SK-N-SH treated with all-trans-retinoic acid at 6 μM for 48 hours (cell line): ENCODE measurements around the gene ACSL6.

Experiments used
- ATAC-seq: fragments of 200-7000 bp; cut with Tn5 transposase; 3 replicates; pipeline ENCODE4 v1.9.1; 2020; ENCODE audit warnings: mild to moderate bottlenecking, moderate library complexity
- ARNTL ChIP-seq: fragments of 450-650 bp; formaldehyde crosslinking; IDR thresholded peaks from 2 replicates; pipeline ENCODE4 v1.5.0; 2020; ENCODE audit warnings: low read depth, mild to moderate bottlenecking, moderate library complexity, borderline replicate concordance
- BACH2 ChIP-seq: fragments of 250-450 bp; sonication (Bioruptor Pico); IDR thresholded peaks from 2 replicates; pipeline ENCODE4 v1.9.0; 2021; ENCODE audit warnings: mild to moderate bottlenecking, borderline replicate concordance
- CSDC2 ChIP-seq: fragments of 250-450 bp; sonication (Bioruptor Pico); IDR thresholded peaks from 2 replicates; pipeline ENCODE4 v1.5.0; 2020; ENCODE audit warnings: mild to moderate bottlenecking, moderate library complexity
- ESRRG ChIP-seq: fragments of 250-450 bp; sonication (Bioruptor Pico); IDR thresholded peaks from 2 replicates; pipeline ENCODE4 v1.6.1; 2021; ENCODE audit warnings: mild to moderate bottlenecking
- GLIS3 ChIP-seq: fragments of 250-450 bp; sonication (Bioruptor Pico); IDR thresholded peaks from 2 replicates; pipeline ENCODE4 v1.5.0; 2020; ENCODE audit warnings: mild to moderate bottlenecking, moderate library complexity
- ISL1 ChIP-seq: fragments of 250-450 bp; sonication (Bioruptor Pico); IDR thresholded peaks from 2 replicates; pipeline ENCODE4 v2.1.2; 2022; ENCODE audit warnings: mild to moderate bottlenecking, moderate library complexity
- OSR1 ChIP-seq: fragments of 250-450 bp; sonication (Bioruptor Pico); IDR thresholded peaks from 2 replicates; pipeline ENCODE4 v1.8.0; 2022; ENCODE audit warnings: moderate library complexity, mild to moderate bottlenecking, inconsistent platforms
- PPARA ChIP-seq: fragments of 250-450 bp; sonication (Bioruptor Pico); IDR thresholded peaks from 2 replicates; pipeline ENCODE4 v1.5.0; 2020; ENCODE audit warnings: mild to moderate bottlenecking, borderline replicate concordance
- RARB ChIP-seq: fragments of 250-450 bp; sonication (Bioruptor Pico); IDR thresholded peaks from 2 replicates; pipeline ENCODE4 v1.8.0; 2021; ENCODE audit warnings: mild to moderate bottlenecking, moderate library complexity
- SNAI2 ChIP-seq: fragments of 250-450 bp; sonication (Bioruptor Pico); IDR thresholded peaks from 2 replicates; pipeline ENCODE4 v1.5.0; 2020; ENCODE audit warnings: mild to moderate bottlenecking, moderate library complexity
- TOX ChIP-seq: fragments of 250-450 bp; sonication (Bioruptor Pico); IDR thresholded peaks from 2 replicates; pipeline ENCODE4 v1.8.0; 2021; ENCODE audit warnings: mild to moderate bottlenecking, moderate library complexity, borderline replicate concordance
- ZC3H10 ChIP-seq: fragments of 250-450 bp; sonication (Bioruptor Pico); IDR thresholded peaks from 2 replicates; pipeline ENCODE4 v1.5.1; 2021; ENCODE audit warnings: mild to moderate bottlenecking, moderate library complexity
- ZFP3 ChIP-seq: fragments of 250-450 bp; sonication (Bioruptor Pico); IDR thresholded peaks from 2 replicates; pipeline ENCODE4 v1.5.0; 2020; ENCODE audit warnings: mild to moderate bottlenecking, moderate library complexity
- ZFP30 ChIP-seq: fragments of 450-650 bp; formaldehyde crosslinking; IDR thresholded peaks from 2 replicates; pipeline ENCODE4 v1.5.0; 2022; ENCODE audit warnings: mild to moderate bottlenecking, moderate library complexity
- ZNF70 ChIP-seq: fragments of 450-650 bp; formaldehyde crosslinking; IDR thresholded peaks from 2 replicates; pipeline ENCODE4 v1.5.0; 2020; ENCODE audit warnings: mild to moderate bottlenecking, moderate library complexity
- ZNF8 ChIP-seq: fragments of 450-650 bp; formaldehyde crosslinking; IDR thresholded peaks from 2 replicates; pipeline ENCODE4 v1.5.0; 2020; ENCODE audit warnings: mild to moderate bottlenecking, moderate library complexity
- TF ChIP-seq, protein P1 (sequence below): fragments of 250-450 bp; sonication (Bioruptor Pico); IDR thresholded peaks from 2 replicates; pipeline ENCODE4 v1.5.0; 2020; ENCODE audit warnings: mild to moderate bottlenecking, moderate library complexity
- TF ChIP-seq, protein P2 (sequence below): fragments of 250-450 bp; sonication (Bioruptor Pico); IDR thresholded peaks from 2 replicates; pipeline ENCODE4 v1.5.1; 2020; ENCODE audit warnings: low read depth, mild to moderate bottlenecking, moderate library complexity
- TF ChIP-seq, protein P3 (sequence below): fragments of 250-450 bp; sonication (Bioruptor Pico); IDR thresholded peaks from 2 replicates; pipeline ENCODE4 v1.5.1; 2021; ENCODE audit warnings: mild to moderate bottlenecking, moderate library complexity
- TF ChIP-seq, protein P4 (sequence below): fragments of 250-450 bp; sonication (Bioruptor Pico); IDR thresholded peaks from 2 replicates; pipeline ENCODE4 v1.8.0; 2021; ENCODE audit warnings: low read depth, mild to moderate bottlenecking, moderate library complexity, borderline replicate concordance
- TF ChIP-seq, protein P5 (sequence below): fragments of 250-450 bp; sonication (Bioruptor Pico); IDR thresholded peaks from 2 replicates; pipeline ENCODE4 v1.8.0; 2020; ENCODE audit warnings: mild to moderate bottlenecking, moderate library complexity, borderline replicate concordance

The ACSL6 gene

DNA sequence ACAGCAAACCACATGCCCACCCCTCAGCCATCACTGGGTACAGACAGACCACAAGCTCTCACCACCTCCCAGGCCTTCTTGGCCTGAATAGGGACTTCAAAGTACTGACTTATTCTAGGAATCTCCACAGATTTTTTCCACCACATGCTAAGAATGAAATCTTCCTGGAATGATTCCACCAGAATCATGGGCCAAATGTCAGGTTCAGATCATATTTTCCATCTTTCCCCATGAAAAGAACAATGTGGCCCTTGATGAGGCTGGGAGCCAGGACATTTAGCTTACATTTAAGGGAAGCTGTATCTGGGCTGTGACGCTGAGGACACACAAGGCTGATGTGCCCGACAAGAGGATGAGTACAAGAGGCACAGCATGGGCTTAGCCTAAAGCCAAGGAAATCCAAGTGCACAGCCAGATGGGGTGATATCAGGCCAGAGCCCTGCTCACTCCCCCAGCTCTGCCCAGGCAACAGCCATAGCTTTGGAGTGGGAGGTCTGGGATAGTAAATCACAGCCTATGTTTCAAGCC lies 28.1 kb downstream of the ACSL6 start (continued):
- no peak for TF ChIP-seq ZC3H10 (CRISPR knock-in tag)
- TF ChIP-seq CSDC2 (CRISPR knock-in tag): no peak
- no peak for TF ChIP-seq ARNTL (CRISPR knock-in tag)

DNA sequence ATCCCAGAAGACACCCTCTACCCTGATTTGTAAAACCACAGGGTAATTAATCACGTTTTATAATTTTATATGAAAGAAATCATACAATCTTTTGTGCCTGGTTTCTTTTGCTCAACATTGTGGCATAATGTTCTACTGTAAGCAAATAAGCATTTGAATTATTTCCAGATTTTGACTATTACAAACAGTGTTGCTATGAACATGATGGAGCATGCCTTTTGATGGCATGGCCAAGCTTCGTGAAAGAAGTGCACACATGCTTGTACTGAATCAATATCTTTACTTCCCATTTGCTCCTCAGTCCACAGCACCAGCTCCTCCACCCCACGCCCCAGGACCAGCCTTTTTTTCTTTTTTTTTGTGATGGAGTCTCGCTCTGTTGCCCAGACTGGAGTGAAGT lies 29.9 kb downstream of the ACSL6 start:
- TF ChIP-seq ZNF70 (CRISPR knock-in tag): no peak
- TF ChIP-seq PPARA (CRISPR knock-in tag): no peak
- TF ChIP-seq RARB (CRISPR knock-in tag): no peak
- TF ChIP-seq CSDC2 (CRISPR knock-in tag): no peak
- no peak for TF ChIP-seq GLIS3 (CRISPR knock-in tag)
- TF ChIP-seq ISL1 (CRISPR knock-in tag): no peak
- TF ChIP-seq, protein P1, sequence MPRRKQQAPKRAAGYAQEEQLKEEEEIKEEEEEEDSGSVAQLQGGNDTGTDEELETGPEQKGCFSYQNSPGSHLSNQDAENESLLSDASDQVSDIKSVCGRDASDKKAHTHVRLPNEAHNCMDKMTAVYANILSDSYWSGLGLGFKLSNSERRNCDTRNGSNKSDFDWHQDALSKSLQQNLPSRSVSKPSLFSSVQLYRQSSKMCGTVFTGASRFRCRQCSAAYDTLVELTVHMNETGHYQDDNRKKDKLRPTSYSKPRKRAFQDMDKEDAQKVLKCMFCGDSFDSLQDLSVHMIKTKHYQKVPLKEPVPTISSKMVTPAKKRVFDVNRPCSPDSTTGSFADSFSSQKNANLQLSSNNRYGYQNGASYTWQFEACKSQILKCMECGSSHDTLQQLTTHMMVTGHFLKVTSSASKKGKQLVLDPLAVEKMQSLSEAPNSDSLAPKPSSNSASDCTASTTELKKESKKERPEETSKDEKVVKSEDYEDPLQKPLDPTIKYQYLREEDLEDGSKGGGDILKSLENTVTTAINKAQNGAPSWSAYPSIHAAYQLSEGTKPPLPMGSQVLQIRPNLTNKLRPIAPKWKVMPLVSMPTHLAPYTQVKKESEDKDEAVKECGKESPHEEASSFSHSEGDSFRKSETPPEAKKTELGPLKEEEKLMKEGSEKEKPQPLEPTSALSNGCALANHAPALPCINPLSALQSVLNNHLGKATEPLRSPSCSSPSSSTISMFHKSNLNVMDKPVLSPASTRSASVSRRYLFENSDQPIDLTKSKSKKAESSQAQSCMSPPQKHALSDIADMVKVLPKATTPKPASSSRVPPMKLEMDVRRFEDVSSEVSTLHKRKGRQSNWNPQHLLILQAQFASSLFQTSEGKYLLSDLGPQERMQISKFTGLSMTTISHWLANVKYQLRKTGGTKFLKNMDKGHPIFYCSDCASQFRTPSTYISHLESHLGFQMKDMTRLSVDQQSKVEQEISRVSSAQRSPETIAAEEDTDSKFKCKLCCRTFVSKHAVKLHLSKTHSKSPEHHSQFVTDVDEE (CRISPR knock-in tag): no peak
- no peak for TF ChIP-seq BACH2
- no peak for TF ChIP-seq OSR1 (CRISPR knock-in tag)
- no peak for TF ChIP-seq ZNF8 (CRISPR knock-in tag)
- TF ChIP-seq, protein P2, sequence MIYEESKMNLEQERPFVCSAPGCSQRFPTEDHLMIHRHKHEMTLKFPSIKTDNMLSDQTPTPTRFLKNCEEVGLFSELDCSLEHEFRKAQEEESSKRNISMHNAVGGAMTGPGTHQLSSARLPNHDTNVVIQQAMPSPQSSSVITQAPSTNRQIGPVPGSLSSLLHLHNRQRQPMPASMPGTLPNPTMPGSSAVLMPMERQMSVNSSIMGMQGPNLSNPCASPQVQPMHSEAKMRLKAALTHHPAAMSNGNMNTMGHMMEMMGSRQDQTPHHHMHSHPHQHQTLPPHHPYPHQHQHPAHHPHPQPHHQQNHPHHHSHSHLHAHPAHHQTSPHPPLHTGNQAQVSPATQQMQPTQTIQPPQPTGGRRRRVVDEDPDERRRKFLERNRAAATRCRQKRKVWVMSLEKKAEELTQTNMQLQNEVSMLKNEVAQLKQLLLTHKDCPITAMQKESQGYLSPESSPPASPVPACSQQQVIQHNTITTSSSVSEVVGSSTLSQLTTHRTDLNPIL: no peak
- no peak for TF ChIP-seq ZFP30 (CRISPR knock-in tag)
- TF ChIP-seq ZFP3 (CRISPR knock-in tag): no peak
- TF ChIP-seq, protein P3, sequence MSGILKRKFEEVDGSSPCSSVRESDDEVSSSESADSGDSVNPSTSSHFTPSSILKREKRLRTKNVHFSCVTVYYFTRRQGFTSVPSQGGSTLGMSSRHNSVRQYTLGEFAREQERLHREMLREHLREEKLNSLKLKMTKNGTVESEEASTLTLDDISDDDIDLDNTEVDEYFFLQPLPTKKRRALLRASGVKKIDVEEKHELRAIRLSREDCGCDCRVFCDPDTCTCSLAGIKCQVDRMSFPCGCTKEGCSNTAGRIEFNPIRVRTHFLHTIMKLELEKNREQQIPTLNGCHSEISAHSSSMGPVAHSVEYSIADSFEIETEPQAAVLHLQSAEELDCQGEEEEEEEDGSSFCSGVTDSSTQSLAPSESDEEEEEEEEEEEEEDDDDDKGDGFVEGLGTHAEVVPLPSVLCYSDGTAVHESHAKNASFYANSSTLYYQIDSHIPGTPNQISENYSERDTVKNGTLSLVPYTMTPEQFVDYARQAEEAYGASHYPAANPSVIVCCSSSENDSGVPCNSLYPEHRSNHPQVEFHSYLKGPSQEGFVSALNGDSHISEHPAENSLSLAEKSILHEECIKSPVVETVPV (CRISPR knock-in tag): no peak
- no peak for TF ChIP-seq ARNTL (CRISPR knock-in tag)
- no peak for TF ChIP-seq ESRRG (CRISPR knock-in tag)
- ATAC-seq: no peak

DNA sequence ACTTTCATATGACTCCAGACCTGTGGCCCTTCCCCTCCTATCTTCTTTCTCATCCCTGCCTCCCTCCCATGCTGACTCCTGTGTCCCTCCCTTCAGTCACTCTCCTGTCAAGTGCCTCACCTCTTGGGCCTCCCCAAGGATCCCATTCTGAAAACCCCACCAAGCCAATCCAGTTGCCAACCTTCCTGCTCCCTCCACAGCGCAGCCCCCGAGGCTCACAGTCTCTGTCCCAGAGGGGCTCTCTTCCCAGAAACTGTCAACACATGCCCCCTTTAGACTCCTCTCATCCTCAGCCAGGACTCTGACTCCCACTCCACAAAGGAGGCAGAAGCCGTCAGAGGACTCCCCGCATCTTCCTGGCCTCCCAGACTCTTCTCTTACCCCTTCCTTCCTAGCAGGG lies 30.8 kb downstream of the ACSL6 start:
- no peak for ATAC-seq
- TF ChIP-seq CSDC2 (CRISPR knock-in tag): no peak
- TF ChIP-seq TOX (CRISPR knock-in tag): no peak
- TF ChIP-seq, protein P4, sequence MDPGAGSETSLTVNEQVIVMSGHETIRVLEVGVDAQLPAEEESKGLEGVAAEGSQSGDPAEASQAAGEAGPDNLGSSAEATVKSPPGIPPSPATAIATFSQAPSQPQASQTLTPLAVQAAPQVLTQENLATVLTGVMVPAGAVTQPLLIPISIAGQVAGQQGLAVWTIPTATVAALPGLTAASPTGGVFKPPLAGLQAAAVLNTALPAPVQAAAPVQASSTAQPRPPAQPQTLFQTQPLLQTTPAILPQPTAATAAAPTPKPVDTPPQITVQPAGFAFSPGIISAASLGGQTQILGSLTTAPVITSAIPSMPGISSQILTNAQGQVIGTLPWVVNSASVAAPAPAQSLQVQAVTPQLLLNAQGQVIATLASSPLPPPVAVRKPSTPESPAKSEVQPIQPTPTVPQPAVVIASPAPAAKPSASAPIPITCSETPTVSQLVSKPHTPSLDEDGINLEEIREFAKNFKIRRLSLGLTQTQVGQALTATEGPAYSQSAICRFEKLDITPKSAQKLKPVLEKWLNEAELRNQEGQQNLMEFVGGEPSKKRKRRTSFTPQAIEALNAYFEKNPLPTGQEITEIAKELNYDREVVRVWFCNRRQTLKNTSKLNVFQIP: no peak
- TF ChIP-seq ZFP30 (CRISPR knock-in tag): no peak
- TF ChIP-seq, protein P3 (CRISPR knock-in tag): no peak
- TF ChIP-seq, protein P1 (CRISPR knock-in tag): no peak
- TF ChIP-seq, protein P5, sequence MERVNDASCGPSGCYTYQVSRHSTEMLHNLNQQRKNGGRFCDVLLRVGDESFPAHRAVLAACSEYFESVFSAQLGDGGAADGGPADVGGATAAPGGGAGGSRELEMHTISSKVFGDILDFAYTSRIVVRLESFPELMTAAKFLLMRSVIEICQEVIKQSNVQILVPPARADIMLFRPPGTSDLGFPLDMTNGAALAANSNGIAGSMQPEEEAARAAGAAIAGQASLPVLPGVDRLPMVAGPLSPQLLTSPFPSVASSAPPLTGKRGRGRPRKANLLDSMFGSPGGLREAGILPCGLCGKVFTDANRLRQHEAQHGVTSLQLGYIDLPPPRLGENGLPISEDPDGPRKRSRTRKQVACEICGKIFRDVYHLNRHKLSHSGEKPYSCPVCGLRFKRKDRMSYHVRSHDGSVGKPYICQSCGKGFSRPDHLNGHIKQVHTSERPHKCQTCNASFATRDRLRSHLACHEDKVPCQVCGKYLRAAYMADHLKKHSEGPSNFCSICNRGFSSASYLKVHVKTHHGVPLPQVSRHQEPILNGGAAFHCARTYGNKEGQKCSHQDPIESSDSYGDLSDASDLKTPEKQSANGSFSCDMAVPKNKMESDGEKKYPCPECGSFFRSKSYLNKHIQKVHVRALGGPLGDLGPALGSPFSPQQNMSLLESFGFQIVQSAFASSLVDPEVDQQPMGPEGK (CRISPR knock-in tag): no peak
- no peak for TF ChIP-seq SNAI2 (CRISPR knock-in tag)
